CD4-positive, alpha-beta T cell treated with Interleukin-17A for 4 hours (primary cell): Measurements from ENCODE around the gene CHST15.
A peak's percentile ranks its signal among the peaks of the same experiment; 100 is the strongest.

ENCODE experiments used
- DNase-seq: peaks from one replicate; pipeline ENCODE4 v3.0.0-alpha.2; 2020; ENCODE audit warnings: mixed read lengths

Gene CHST15

DNA sequence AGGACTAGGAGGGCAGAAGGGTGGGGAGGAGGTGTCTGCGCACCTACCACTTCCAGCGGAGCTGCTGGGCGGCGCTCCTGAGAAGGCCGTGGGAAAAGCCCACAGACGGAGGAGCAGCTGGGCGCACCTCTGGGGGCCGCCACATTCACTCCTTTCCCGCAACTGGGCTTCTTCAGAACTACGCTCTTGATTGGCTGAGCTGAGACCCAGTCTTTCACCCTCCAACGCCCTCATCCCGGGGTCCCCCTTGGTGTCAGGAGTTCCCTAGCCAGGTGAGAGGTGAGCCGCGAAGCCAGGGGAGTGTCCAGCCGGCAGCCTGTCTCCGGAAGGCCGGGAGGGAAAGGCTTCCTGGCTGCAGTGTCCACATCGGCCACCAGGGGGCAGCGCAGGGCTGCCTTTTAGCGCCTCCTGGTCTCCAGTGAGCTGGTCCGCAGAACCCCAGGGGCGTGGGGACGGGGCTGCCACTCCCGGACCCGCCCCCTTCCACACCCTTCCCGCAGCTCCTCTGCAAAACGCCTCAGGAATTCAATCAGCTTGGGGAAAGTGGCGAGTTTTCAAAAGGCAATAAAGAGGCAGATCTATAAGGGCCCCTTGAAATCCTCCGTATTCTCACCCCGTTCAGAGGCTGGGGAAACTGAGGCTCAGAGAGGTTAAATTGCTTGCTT is 98.8 kb downstream of the CHST15 start:
- peak; percentile 86 for DNase-seq

- no peak for DNase-seq
Observed at GRCh38 chr10:123993534-123994416, 99.6 kb downstream of the CHST15 start.

GRCh38 chr10:123991611-123992570 is 101.5 kb downstream of the CHST15 start:
- no peak for DNase-seq

DNA sequence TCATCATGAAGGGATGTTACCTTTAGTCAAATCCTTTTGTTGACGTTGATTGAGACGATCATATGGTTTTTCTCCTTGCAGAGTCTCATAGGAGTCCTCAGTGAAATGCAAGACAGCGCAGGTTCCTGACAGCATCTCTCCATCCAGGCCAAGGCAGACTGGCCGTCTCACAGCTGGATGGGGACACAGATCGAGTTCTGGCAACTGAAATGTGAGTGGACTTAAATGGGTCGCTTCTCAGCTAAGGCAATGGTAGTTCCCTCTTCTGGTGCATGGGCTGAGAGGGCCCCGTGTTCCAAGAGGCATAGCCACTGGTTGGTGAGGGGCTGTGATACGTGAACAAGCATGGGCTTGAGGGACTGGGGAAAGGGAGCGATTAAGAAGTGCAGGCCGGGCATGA is 102.5 kb downstream of the CHST15 start:
- DNase-seq = no peak

GRCh38 chr10:123988694-123989093 is 104.7 kb downstream of the CHST15 start:
- DNase-seq = no peak

- DNase-seq = no peak
Observed at GRCh38 chr10:123986736-123987135, 106.7 kb downstream of the CHST15 start.

- DNase-seq = no peak
Observed at GRCh38 chr10:123974406-123974805, 119.0 kb downstream of the CHST15 start.

GRCh38 chr10:123972481-123973401 is 120.7 kb downstream of the CHST15 start:
- DNase-seq = no peak

DNA sequence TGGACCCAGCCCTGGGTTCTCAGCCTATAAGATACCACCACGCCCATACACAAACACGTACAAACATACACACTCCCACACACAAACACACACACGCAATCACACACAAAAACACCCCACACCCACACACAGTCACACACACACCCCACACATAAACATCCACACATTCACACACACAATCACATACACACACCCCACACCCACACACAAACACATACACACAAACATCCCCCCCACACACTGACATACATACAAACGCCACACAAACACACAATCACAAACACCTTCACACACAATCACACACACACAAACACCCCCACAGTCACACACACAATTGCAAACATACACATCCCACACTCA is 122.5 kb downstream of the CHST15 start:
- DNase-seq = no peak

GRCh38 chr10:123970207-123970926 is 123.0 kb downstream of the CHST15 start:
- no peak for DNase-seq

DNA sequence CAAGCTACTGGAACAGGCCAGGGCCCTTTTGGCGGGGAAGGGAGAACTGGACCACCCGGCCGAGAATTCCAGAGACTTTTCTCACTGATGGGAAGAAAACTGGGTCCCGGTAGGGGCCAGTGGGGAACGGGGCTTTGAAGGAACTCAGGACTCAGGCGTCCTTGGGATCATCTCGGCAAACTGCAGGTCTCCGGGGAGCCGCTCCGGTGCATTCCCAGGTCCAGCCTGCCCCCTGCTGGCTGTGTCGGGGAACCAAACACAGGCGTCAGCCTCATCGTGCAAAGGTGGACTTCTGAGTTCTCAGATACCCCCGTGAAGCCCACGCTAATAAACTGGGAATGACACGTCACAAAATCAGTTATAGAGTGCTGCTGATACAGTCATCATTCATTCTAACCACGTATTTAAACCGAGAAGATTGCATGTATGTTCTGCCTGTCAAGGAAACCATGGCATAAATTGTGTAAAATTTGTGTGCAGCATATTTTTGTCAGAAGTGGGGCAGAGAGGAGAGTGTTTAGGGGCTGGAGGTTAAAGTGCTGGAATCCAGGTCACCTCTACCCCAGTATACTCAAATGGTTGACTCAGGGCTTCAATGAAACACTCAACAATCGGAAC is 125.7 kb downstream of the CHST15 start:
- peak; percentile 43 for DNase-seq

GRCh38 chr10:123966896-123967231 is 126.5 kb downstream of the CHST15 start:
- DNase-seq = no peak

DNA sequence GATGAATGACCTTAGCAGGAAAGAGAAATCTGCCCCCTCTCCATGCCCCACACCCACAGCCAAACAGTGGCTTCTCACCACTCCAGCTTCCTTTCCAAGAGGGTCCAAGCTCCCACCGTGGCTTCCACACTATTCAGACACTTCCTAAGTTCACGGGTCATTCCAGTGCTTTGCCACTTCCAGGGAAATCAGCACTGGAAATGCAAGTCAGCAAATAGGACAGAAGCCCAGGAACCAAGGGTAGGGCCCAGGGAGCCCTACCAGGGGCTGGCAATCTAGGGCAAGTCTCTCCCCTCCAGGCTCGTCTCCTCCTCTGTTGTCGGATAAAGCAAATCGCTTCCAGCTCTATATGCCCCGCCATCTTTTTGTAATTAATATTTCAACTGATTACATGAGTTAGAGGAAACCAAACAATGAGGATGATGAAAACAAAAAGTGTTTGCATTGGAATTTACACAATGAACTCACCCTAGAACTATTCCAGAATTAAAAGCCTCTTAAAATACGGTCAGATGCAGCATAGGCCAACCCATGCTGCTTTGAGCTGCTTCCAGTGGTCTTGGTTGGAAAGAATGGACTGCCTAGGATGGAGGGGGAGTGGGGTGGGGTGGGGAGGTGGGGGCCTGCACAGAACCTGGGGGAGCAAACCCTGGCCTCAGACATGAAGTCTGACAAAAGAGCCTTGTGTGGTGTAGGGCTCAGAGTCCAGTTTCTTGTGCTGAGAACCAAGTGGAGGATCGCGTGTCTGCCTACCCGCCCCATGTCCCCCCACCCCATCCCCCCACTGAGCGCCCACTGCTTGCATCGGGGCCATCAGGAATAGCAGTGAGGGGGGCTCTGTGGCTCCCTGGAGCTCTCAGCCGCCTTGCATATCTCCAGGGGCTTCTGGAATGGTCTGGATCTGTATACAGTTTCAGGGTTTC is 127.2 kb downstream of the CHST15 start:
- DNase-seq = no peak

DNA sequence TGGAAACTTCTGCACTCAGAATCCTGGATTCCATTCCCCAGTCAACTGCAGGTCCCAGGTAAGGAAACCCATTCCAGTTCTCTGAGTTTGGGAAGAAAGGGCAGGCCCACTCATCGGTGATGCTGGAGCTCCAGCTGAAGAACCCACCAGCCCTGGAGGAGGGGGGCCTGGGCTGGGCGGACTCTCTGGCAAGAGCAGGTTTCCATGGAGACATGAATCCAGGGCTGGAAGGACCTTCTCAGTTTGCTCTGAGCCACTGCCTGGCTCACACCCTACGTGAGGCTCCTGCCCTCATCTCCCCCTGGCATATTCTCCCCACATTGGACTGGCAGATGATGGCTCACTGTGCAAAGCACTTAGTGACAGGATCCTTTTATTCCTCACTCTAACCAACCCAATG is 128.4 kb downstream of the CHST15 start:
- DNase-seq = no peak

DNA sequence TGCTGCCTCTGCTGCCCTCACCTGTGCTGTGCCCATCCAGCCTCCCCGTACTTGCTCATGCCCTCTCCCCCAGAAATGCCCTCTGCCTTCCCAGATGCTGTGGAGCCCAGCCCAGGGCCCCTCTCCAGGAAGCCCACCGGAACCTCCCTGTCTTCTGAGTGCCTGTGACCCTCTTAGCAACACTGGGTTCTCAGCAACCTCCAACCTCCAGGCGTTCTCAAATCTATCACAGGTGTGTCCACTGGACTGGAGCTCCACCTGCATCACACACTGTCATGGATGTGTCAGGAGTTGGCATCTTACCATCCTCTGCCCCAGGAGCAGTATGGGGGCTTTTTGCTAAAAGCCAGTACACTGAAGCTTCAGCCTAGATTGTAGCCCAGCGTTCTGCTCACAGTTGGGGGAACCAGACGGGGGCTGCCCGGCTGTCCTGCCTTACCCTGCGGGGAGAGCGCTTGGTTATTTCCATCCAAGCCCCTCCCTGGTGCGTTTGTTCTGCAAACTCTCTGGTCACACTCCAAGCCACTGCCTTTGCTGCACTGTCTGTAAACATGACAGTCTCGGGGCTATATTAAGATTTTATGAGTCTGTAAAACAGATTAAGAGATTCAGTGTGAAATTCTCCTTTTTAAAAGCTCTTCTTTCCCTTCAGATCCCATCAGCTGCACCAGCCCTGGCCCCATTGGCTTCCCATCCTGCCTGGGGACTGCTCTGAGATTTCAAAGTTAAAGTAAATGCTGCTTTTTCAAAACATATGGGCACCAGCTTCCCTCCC is 130.5 kb downstream of the CHST15 start:
- DNase-seq = no peak

- no peak for DNase-seq
Observed at GRCh38 chr10:123958241-123958640, 135.2 kb downstream of the CHST15 start.
